Adrenal gland (tissue), 5 donors: ENCODE results near the gene SCOC.

Source experiments
- POLR2A ChIP-seq, 2 donors: fragments of 450-650 bp; IDR thresholded peaks; one replicate each; pipeline ENCODE4 v1.6.1; 2017; ENCODE audit warnings: antibody characterized with exemption in 2 of 2, mild to moderate bottlenecking in 2 of 2, moderate library complexity in 1 of 2
- TF ChIP-seq, protein P1 (sequence below), 6 experiments: fragments of 450-650 bp in 4 of 6; fragments of 200-600 bp in 2 of 6; sonication (generic) in 1 of 6; IDR thresholded peaks; 1 replicate in 5 of 6; 2 replicates in 1 of 6; pipeline versions ENCODE4 v1.5.1 to v1.8.0; 2016 to 2021; ENCODE audit warnings: antibody characterized with exemption in 6 of 6, mild to moderate bottlenecking in 2 of 6, moderate library complexity in 1 of 6
- donor health status: DM: no; HTN: no; CAD: no.

DNA sequence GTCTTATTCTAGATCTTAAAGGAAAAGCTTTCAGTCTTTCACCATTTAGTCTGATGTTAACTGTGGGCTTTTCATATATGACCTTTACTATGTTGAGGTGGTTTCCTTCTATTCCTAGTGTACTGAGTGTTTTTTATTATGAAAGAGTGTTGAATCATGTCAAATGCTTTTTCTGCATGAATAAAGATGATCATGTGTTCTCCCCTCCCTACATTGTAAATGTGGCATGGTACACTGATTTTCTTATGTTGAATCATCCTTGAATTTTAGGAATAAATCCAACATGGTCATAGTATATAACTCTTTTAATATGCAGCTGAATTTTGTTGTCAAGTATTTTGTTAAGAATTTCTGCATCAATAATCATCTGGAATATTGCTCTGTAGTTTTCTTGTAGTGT lies 49.7 kb downstream of the SCOC start:
- TF ChIP-seq, protein P1, sequence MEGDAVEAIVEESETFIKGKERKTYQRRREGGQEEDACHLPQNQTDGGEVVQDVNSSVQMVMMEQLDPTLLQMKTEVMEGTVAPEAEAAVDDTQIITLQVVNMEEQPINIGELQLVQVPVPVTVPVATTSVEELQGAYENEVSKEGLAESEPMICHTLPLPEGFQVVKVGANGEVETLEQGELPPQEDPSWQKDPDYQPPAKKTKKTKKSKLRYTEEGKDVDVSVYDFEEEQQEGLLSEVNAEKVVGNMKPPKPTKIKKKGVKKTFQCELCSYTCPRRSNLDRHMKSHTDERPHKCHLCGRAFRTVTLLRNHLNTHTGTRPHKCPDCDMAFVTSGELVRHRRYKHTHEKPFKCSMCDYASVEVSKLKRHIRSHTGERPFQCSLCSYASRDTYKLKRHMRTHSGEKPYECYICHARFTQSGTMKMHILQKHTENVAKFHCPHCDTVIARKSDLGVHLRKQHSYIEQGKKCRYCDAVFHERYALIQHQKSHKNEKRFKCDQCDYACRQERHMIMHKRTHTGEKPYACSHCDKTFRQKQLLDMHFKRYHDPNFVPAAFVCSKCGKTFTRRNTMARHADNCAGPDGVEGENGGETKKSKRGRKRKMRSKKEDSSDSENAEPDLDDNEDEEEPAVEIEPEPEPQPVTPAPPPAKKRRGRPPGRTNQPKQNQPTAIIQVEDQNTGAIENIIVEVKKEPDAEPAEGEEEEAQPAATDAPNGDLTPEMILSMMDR (IDR thresholded peaks at IDR 0.05), result no peak
- no peak for TF ChIP-seq POLR2A (IDR thresholded peaks at IDR 0.05)
